Brain microvascular endothelial cell (primary cell): ENCODE results near the gene PYGO2.
A peak's percentile ranks its signal among the peaks of the same experiment; 100 is the strongest.

Experiments
- DNase-seq: peaks from one replicate; pipeline ENCODE4 v3.0.0-alpha.2; 2020
- H3K27ac ChIP-seq: fragments of 250-450 bp; sonication (Bioruptor Pico); 2 replicates; pipeline ENCODE4 v1.5.1; 2020; ENCODE audit warnings: mild to moderate bottlenecking, moderate library complexity
- H3K27me3 ChIP-seq: fragments of 250-450 bp; sonication (Bioruptor Pico); replicated peaks from 2 replicates; pipeline ENCODE4 v1.5.1; 2020; ENCODE audit warnings: mild to moderate bottlenecking
- H3K36me3 ChIP-seq: fragments of 250-450 bp; sonication (Bioruptor Pico); replicated peaks from 2 replicates; pipeline ENCODE4 v1.5.1; 2020; ENCODE audit warnings: mild to moderate bottlenecking
- H3K4me3 ChIP-seq: 2 replicates; pipeline ENCODE4 v1.5.1; 2011; ENCODE audit warnings: low read depth, mild to moderate bottlenecking, control low read depth, low read length, moderate library complexity
- CTCF ChIP-seq: IDR thresholded peaks from 2 replicates; pipeline ENCODE4 v1.5.1; 2011; ENCODE audit warnings: low read depth, mild to moderate bottlenecking, moderate library complexity, low read length, control low read depth, inconsistent platforms; ENCODE audit errors: missing control alignments
- in situ Hi-C: cut with HindIII; loops from 2 replicates; pipeline ENCODE4 v1.10.0; 2017; ENCODE audit warnings: low sequenced_read_pairs, low pct_ligation_motif_present

The PYGO2 gene

GRCh38 chr1:155003766-155004351 lies 42.3 kb upstream of the PYGO2 start:
- DNase-seq: no peak
- H3K36me3 ChIP-seq: peaks cover 3% of the 10 kb centered on the region
- in situ Hi-C loops: no loop called here
- H3K27ac ChIP-seq: peak overlapping the region; percentile 19
- H3K27me3 ChIP-seq: no peaks in the 10 kb centered on the region
- TF ChIP-seq CTCF: no peak
- H3K4me3 ChIP-seq: peak overlapping the region; percentile 87

- TF ChIP-seq CTCF: no peak
- Histone ChIP-seq H3K27ac (peak overlapping the region; percentile 8), H3K27me3 (no peaks in the 10 kb centered on the region), H3K36me3 (peaks cover 3% of the 10 kb centered on the region), H3K4me3 (peak overlapping the region; percentile 87)
- DNase-seq: no peak
- in situ Hi-C loops: no loop called here
These were observed 41.7 kb upstream of the PYGO2 start for GRCh38 chr1:155003227-155003765.

DNA sequence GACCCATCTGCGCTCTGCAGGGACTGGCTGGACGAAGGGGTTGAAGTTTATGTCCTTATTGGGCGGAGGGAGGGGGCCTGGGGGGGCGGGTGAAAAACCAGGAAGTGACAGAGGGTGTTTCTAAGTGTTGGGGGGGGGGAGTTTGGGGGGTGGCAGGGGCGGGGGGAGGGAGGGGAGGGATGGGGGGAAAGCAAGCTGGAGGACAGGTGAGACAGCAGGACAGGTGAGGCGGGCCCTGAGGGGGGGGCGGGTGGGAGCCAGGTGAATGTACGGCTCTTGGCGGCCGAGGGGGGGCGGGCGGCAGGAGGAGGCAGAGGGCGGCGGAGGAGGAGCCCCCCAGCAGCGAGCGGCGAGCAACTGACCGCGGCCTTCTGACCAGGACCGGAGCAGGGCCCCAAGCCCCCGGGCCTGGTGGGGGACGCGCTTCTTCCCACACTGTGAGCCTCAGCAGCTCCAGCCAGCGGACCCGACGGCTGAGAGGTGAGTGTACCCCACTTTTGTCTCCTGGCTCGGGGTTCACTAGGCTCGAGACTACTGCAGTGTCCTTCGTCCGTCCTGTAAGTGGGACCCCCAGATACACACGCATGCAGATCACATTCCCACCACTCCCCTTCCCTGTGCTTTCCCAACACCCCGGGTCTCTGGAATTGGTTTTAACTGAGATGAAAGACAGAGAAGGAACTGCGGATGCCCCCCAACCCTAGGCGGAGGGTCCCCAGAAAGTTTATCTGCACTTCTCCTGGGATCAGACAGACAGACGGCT lies 41.1 kb upstream of the PYGO2 start, which contains the start of gene ZBTB7B:
Gene ZBTB7B (plus strand): TSS at position 339 of the 763 bp plus-strand sequence. CDS start 11,859 bp downstream, outside the sequence.
- H3K27me3 ChIP-seq: no peaks in the 10 kb centered on the region
- TF ChIP-seq CTCF: peak; percentile 7
- peaks cover 3% of the 10 kb centered on the region for H3K36me3 ChIP-seq
- H3K27ac ChIP-seq: peak within 1 kb of the TSS; percentile 18
- H3K4me3 ChIP-seq: peak within 1 kb of the TSS; percentile 87
- in situ Hi-C loops: no loop called here
- no peak for DNase-seq

DNA sequence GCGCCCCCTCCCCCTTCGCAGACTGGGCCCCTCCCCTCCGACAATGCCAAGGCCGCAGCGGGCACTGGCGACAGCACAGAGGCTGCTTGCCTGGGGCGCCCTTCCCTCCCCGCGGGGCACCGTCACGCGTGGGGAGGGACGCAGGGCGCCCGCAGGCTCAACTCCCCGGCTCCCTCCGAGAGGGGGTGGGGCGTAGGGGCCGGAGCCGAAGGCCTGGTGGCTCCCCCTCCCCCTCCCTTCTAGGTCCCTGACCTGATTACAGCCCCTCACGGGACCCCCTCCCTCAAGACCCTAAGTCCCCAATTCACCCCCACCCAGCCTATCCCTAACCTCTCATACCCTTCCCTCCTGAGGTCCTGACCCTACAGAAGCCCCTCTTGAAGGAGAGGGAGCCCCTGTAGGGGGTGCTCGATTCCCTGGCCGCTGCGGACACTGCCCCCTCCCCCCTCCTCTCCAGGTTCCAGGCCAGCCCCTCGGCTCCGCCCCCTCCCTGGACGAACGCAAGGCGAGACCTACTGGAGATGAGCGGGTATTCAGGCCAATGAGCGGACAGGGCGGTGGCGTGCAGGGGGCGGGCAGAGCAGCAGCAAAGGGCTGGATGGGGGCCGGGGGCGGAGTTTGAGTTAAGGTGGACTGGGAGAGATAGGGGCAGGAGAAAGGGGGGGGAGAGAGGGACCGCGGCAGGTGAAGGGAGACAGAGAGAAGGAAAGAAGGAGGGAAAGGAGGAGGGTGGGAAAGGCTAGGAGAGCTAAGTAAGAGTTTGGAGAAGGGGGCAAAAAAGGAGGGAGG lies 40.3 kb upstream of the PYGO2 start:
- DNase-seq: peak; percentile 99
- in situ Hi-C loops: no loop called here
- Histone ChIP-seq H3K27me3 (no peaks in the 10 kb centered on the region), H3K4me3 (peak overlapping the region; percentile 87), H3K36me3 (peaks cover 2% of the 10 kb centered on the region), H3K27ac (peak overlapping the region; percentile 18)
- TF ChIP-seq CTCF: peak; percentile 74

- Histone ChIP-seq H3K27ac (peak overlapping the region; percentile 18), H3K4me3 (peak overlapping the region; percentile 68), H3K27me3 (no peaks in the 10 kb centered on the region), H3K36me3 (no peaks in the 10 kb centered on the region)
- DNase-seq: no peak
- in situ Hi-C loops: no loop called here
- TF ChIP-seq CTCF: no peak
These were observed 39.8 kb upstream of the PYGO2 start for GRCh38 chr1:155001425-155001674.
